ENCODE data around the gene SLC1A5.

The SLC1A5 gene

DNA sequence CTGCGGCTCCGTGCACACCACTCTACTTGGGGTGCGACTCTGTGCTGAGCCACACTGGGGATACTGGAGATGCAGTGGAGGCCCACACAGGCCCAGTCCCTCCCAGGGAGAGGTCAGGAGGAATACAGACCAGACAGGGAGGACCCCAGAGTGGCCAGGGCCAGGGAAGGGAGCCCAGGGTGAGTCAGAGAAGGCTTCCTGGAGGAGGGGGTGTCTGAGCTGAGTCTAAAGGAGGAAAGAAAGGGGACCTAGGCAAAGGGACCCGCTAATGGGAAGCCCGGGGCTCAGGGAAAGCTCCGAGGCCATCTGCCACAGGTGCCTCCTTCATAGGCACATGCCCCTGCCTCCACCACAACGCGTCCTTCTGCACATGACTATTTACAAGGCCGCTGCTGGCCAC, 58.2 kb downstream of the SLC1A5 start:
- no peak overlapping the region for H3K4me3 ChIP-seq (ENCODE audit: low read length in 2 of 2)
- H3K4me1 ChIP-seq (ENCODE audit: control insufficient read depth, insufficient read depth, low read length) = peaks cover 22% of the 10 kb centered on the region
- no peak overlapping the region for H3K9ac ChIP-seq (ENCODE audit: low read length in 2 of 2)
- peaks cover 41 to 69% of the 10 kb centered on the region in 2 donors for H3K36me3 ChIP-seq (ENCODE audit: control insufficient read depth in 2 of 2, insufficient read depth in 2 of 2, low read length in 2 of 2)
- H3K27me3 ChIP-seq (ENCODE audit: control insufficient read depth in 1 of 2, insufficient read depth in 2 of 2, low read length in 2 of 2) = no peaks in the 10 kb centered on the region
- no peaks in the 10 kb centered on the region for H3K9me3 ChIP-seq (ENCODE audit: control insufficient read depth in 2 of 2, low read length in 2 of 2)
- no peak overlapping the region for H3K27ac ChIP-seq (ENCODE audit: low read length)

DNA sequence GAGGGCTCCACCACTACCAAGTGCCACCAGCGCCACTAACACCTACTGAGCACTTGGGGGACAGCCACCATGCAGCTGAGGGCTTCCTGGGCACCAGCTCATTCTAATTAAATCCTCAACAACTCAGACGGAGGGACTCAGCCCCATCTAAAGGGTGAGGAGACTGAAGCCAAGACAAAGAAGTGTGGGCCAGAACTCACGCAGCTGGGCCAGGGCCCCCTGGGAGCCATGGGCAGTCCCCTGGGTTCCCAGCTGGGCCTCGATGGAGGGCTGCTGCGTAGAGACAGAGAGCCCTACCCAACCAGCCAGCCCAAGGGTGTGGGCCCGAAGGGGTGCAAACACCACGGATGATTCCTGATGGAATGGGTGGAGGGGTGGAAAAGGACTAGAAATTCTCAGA, 58.7 kb downstream of the SLC1A5 start:
- Histone ChIP-seq H3K4me3 (ENCODE audit: low read length in 2 of 2) (no peak overlapping the region), H3K9me3 (ENCODE audit: control insufficient read depth in 2 of 2, low read length in 2 of 2) (no peaks in the 10 kb centered on the region), H3K4me1 (ENCODE audit: control insufficient read depth, insufficient read depth, low read length) (peaks cover 22% of the 10 kb centered on the region), H3K27me3 (ENCODE audit: control insufficient read depth in 1 of 2, insufficient read depth in 2 of 2, low read length in 2 of 2) (no peaks in the 10 kb centered on the region), H3K9ac (ENCODE audit: low read length in 2 of 2) (no peak overlapping the region), H3K27ac (ENCODE audit: low read length) (no peak overlapping the region), H3K36me3 (ENCODE audit: control insufficient read depth in 2 of 2, insufficient read depth in 2 of 2, low read length in 2 of 2) (peaks cover 45 to 71% of the 10 kb centered on the region in 2 donors)

- Histone ChIP-seq H3K36me3 (ENCODE audit: control insufficient read depth in 2 of 2, insufficient read depth in 2 of 2, low read length in 2 of 2) (peaks cover 46 to 73% of the 10 kb centered on the region in 2 donors), H3K27me3 (ENCODE audit: control insufficient read depth in 1 of 2, insufficient read depth in 2 of 2, low read length in 2 of 2) (no peaks in the 10 kb centered on the region), H3K4me1 (ENCODE audit: control insufficient read depth, insufficient read depth, low read length) (peaks cover 22% of the 10 kb centered on the region), H3K27ac (ENCODE audit: low read length) (no peak overlapping the region), H3K4me3 (ENCODE audit: low read length in 2 of 2) (no peak overlapping the region), H3K9ac (ENCODE audit: low read length in 2 of 2) (no peak overlapping the region), H3K9me3 (ENCODE audit: control insufficient read depth in 2 of 2, low read length in 2 of 2) (no peaks in the 10 kb centered on the region)
Observed at GRCh38 chr19:46728693-46729339, 59.6 kb downstream of the SLC1A5 start.

- Histone ChIP-seq H3K27me3 (ENCODE audit: control insufficient read depth in 1 of 2, insufficient read depth in 2 of 2, low read length in 2 of 2) (no peaks in the 10 kb centered on the region), H3K9me3 (ENCODE audit: control insufficient read depth in 2 of 2, low read length in 2 of 2) (no peaks in the 10 kb centered on the region), H3K4me1 (ENCODE audit: control insufficient read depth, insufficient read depth, low read length) (peaks cover 22% of the 10 kb centered on the region), H3K36me3 (ENCODE audit: control insufficient read depth in 2 of 2, insufficient read depth in 2 of 2, low read length in 2 of 2) (peaks cover 45 to 74% of the 10 kb centered on the region in 2 donors), H3K4me3 (ENCODE audit: low read length in 2 of 2) (no peak overlapping the region), H3K27ac (ENCODE audit: low read length) (peak overlapping the region; percentile 18), H3K9ac (ENCODE audit: low read length in 2 of 2) (no peak overlapping the region)
Observed at GRCh38 chr19:46728208-46728607, 60.2 kb downstream of the SLC1A5 start.

DNA sequence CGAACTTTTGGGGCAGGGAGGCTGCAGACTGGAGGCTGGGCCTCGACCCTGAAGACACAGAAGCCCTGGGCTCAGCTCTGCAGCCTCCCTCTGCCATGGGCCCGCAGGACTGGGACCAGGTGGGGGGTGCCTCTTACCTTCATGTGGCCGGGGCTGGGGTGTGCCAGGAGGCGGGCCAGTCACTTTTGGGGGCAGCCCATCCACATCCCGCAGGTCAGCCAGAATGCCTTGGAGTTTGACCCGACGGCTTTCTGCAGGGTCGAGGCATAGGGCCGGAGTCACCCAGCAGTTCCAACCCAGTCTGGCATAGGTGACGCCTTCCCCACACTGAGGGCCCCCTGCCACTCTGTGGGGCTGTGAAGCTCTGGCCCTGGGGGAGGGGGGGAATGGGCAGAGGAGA, 60.6 kb downstream of the SLC1A5 start:
- peaks cover 49 to 73% of the 10 kb centered on the region in 2 donors for H3K36me3 ChIP-seq (ENCODE audit: control insufficient read depth in 2 of 2, insufficient read depth in 2 of 2, low read length in 2 of 2)

DNA sequence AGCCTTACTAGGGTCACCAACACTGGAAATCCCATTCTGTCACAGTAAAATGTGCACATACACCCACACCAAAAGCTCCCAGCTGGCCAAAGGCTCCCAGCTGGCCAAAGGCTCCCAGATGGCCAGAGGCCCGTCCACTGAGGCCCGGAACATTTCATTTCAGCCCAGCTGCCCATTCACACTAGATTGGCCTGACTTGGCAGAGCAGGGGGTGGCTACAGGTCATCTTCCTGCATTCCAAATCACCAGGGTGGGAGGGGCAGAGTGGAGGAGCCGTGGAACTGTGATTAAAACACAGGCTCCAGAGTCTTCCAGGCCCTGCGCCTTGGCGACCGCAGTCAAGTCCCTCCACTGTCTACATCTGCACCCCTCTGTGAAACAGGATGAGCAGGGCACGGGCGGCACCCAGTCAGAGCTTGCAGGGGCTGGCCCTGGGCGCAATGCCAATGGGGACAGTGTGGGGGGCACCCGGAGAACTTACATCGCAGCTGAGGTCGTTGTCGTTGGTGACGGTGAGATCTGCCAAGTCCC, 61.4 kb downstream of the SLC1A5 start:
- no peak overlapping the region for H3K9ac ChIP-seq (ENCODE audit: low read length in 2 of 2)
- H3K27me3 ChIP-seq (ENCODE audit: control insufficient read depth in 1 of 2, insufficient read depth in 2 of 2, low read length in 2 of 2) = no peaks in the 10 kb centered on the region
- H3K9me3 ChIP-seq (ENCODE audit: control insufficient read depth in 2 of 2, low read length in 2 of 2) = no peaks in the 10 kb centered on the region
- peaks cover 22% of the 10 kb centered on the region for H3K4me1 ChIP-seq (ENCODE audit: control insufficient read depth, insufficient read depth, low read length)
- H3K36me3 ChIP-seq (ENCODE audit: control insufficient read depth in 2 of 2, insufficient read depth in 2 of 2, low read length in 2 of 2) = peaks cover 56 to 78% of the 10 kb centered on the region in 2 donors
- no peak overlapping the region for H3K27ac ChIP-seq (ENCODE audit: low read length)
- no peak overlapping the region for H3K4me3 ChIP-seq (ENCODE audit: low read length in 2 of 2)

More for the DNA sequence above, 60.6 kb downstream of the SLC1A5 start:
- Histone ChIP-seq H3K4me1 (ENCODE audit: control insufficient read depth, insufficient read depth, low read length) (peaks cover 22% of the 10 kb centered on the region), H3K27ac (ENCODE audit: low read length) (peak overlapping the region; percentile 18), H3K4me3 (ENCODE audit: low read length in 2 of 2) (no peak overlapping the region), H3K9ac (ENCODE audit: low read length in 2 of 2) (no peak overlapping the region), H3K27me3 (ENCODE audit: control insufficient read depth in 1 of 2, insufficient read depth in 2 of 2, low read length in 2 of 2) (no peaks in the 10 kb centered on the region), H3K9me3 (ENCODE audit: control insufficient read depth in 2 of 2, low read length in 2 of 2) (no peaks in the 10 kb centered on the region)

GRCh38 chr19:46726551-46726950, 61.8 kb downstream of the SLC1A5 start:
- H3K27ac ChIP-seq (ENCODE audit: low read length) = no peak overlapping the region
- H3K4me1 ChIP-seq (ENCODE audit: control insufficient read depth, insufficient read depth, low read length) = peaks cover 22% of the 10 kb centered on the region
- no peaks in the 10 kb centered on the region for H3K27me3 ChIP-seq (ENCODE audit: control insufficient read depth in 1 of 2, insufficient read depth in 2 of 2, low read length in 2 of 2)
- H3K9me3 ChIP-seq (ENCODE audit: control insufficient read depth in 2 of 2, low read length in 2 of 2) = no peaks in the 10 kb centered on the region
- H3K4me3 ChIP-seq (ENCODE audit: low read length in 2 of 2) = no peak overlapping the region
- no peak overlapping the region for H3K9ac ChIP-seq (ENCODE audit: low read length in 2 of 2)
- H3K36me3 ChIP-seq (ENCODE audit: control insufficient read depth in 2 of 2, insufficient read depth in 2 of 2, low read length in 2 of 2) = peaks cover 61 to 81% of the 10 kb centered on the region in 2 donors

DNA sequence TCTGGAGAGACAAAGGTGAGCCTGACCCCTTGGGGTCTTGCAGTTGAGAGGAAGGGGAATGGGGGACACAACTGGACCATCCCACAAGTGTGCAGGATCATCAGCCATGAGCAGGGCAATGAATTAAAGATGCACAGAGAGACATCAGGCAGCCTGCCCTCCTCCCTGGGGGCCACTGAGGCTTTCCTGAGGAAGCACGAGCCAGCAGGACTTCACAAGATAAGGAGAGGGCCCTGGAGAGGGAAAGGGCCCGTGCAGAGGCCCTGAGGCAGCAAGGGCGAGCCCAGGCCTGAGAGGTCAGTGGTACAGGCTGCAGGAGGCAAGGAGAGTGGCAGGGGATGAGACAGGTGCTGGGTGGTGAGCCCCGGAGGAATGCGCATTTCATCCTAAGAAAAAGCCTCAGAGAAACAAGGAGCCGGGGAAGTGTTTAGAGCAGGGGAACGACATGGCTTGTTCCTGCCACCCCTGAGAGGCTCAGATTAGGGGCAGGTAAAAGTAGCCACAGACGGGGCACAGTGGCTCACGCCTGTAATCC, 62.5 kb downstream of the SLC1A5 start:
- Histone ChIP-seq H3K27me3 (ENCODE audit: control insufficient read depth in 1 of 2, insufficient read depth in 2 of 2, low read length in 2 of 2) (no peaks in the 10 kb centered on the region), H3K9me3 (ENCODE audit: control insufficient read depth in 2 of 2, low read length in 2 of 2) (no peaks in the 10 kb centered on the region), H3K27ac (ENCODE audit: low read length) (no peak overlapping the region), H3K9ac (ENCODE audit: low read length in 2 of 2) (no peak overlapping the region), H3K4me3 (ENCODE audit: low read length in 2 of 2) (no peak overlapping the region), H3K36me3 (ENCODE audit: control insufficient read depth in 2 of 2, insufficient read depth in 2 of 2, low read length in 2 of 2) (peaks cover 63 to 81% of the 10 kb centered on the region in 2 donors), H3K4me1 (ENCODE audit: control insufficient read depth, insufficient read depth, low read length) (peaks cover 18% of the 10 kb centered on the region)

DNA sequence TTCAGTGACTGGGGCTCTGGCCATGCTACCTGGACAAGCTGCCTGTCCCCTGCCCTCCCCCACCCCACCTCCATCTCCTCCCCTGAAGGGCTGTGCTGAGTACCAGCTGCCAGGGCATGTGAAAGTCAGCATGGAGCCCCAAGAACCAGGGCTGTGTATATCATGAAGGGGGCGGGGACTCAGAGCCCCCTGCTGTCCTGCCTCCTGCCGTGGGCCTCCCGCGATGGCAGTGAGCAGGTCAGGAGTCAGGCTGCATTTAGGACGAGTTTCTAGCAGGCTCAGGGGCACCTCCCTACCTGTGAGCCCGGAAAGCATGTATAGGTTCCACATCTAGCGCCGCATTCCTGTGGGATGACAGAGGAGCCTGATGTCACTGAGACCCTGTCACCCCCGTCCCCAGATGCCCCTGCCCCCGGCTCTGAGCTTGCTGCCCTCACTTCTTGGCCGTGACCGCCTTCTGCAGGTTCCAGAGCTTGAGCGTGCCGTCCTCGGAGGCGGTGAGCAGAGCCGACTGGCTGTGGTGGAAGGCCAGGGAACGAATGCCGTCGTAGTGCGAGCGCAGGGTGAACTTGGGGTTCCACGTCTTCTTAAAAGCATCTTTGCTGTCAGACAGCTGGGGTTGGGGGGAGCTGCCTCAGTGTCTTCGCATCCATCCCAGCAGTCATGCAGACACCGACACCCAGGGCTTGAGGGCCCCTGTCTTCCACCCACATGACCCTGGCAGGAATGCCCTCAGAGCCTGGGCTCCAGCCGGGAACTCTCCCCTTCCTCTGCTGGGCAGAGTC, 63.2 kb downstream of the SLC1A5 start:
- H3K9me3 ChIP-seq (ENCODE audit: control insufficient read depth in 2 of 2, low read length in 2 of 2) = no peaks in the 10 kb centered on the region
- no peak overlapping the region for H3K9ac ChIP-seq (ENCODE audit: low read length in 2 of 2)
- no peak overlapping the region for H3K27ac ChIP-seq (ENCODE audit: low read length)
- no peaks in the 10 kb centered on the region for H3K27me3 ChIP-seq (ENCODE audit: control insufficient read depth in 1 of 2, insufficient read depth in 2 of 2, low read length in 2 of 2)
- H3K4me1 ChIP-seq (ENCODE audit: control insufficient read depth, insufficient read depth, low read length) = peaks cover 18% of the 10 kb centered on the region
- no peak overlapping the region for H3K4me3 ChIP-seq (ENCODE audit: low read length in 2 of 2)
- peaks cover 64 to 82% of the 10 kb centered on the region in 2 donors for H3K36me3 ChIP-seq (ENCODE audit: control insufficient read depth in 2 of 2, insufficient read depth in 2 of 2, low read length in 2 of 2)
